Tibial artery (tissue), 4 donors: ENCODE results near the gene GASK1B.
A peak's percentile ranks its signal among the peaks of the same experiment; 100 is the strongest.

ENCODE experiments used
- DNase-seq, 2 donors: peaks; one replicate each; pipeline ENCODE4 v3.0.0-alpha.2; 2019
- H3K27ac ChIP-seq, 2 donors: fragments of 200-600 bp; sonication (generic) in 1 of 2; 1 replicate in 1 of 2; 2 replicates in 1 of 2; pipeline ENCODE4 v1.5.1; 2018 to 2019; ENCODE audit warnings: mild to moderate bottlenecking in 1 of 2
- H3K27me3 ChIP-seq, 2 donors: fragments of 200-600 bp; sonication (generic) in 1 of 2; one replicate each; pipeline versions ENCODE4 v1.5.1 to v1.6.0; 2016 to 2019
- H3K36me3 ChIP-seq, 3 donors: fragments of 200-600 bp; sonication (generic) in 2 of 3; one replicate each; pipeline ENCODE4 v1.5.1; 2016 to 2019; ENCODE audit warnings: mild to moderate bottlenecking in 2 of 3
- H3K4me1 ChIP-seq, 4 donors: fragments of 200-600 bp; sonication (generic) in 2 of 4; 1 replicate in 3 of 4; 2 replicates in 1 of 4; pipeline ENCODE4 v1.5.1; 2016 to 2019
- H3K4me3 ChIP-seq, 2 donors: fragments of 200-600 bp; sonication (generic) in 1 of 2; 1 replicate in 1 of 2; 2 replicates in 1 of 2; pipeline ENCODE4 v1.5.1; 2018 to 2019; ENCODE audit warnings: mild to moderate bottlenecking in 2 of 2
- H3K9me3 ChIP-seq, 3 donors: fragments of 200-600 bp; sonication (generic) in 1 of 3; one replicate each; pipeline ENCODE4 v1.5.1; 2016 to 2019
- intact Hi-C: fragments of 100-400 bp; cut with DNase I; formaldehyde crosslinking; loops from one replicate; pipeline ENCODE4 v1.15.0; 2023; ENCODE audit warnings: low total_unique reads
- TF ChIP-seq, protein P1 (sequence below), 2 experiments: fragments of 200-600 bp in 1 of 2; fragments of 450-650 bp in 1 of 2; IDR thresholded peaks; one replicate each; pipeline ENCODE4 v1.5.1; 2017 to 2019; ENCODE audit warnings: antibody characterized with exemption in 2 of 2, mild to moderate bottlenecking in 1 of 2, moderate library complexity in 1 of 2

Gene GASK1B

DNA sequence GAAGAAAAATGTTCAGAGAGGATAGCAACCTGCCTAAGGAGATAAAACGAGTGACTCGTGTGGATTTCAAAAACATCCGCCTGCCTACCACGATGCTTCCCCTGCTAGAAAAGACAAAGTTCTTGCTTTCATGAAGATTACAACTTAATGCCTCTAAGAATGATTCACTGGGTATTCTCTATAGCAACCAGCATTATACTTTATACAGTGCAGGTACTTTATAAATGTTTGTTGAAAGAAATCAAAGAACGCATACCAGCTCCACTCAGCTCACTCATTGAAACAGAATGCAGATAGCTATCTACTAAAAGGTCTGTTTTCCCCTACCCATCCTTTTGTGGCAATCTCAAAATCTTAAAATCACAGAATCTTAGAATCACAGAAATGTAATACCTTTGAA lies 33.7 kb downstream of the GASK1B start:
- H3K4me1 ChIP-seq, result peaks cover 0 to 64% (median 11%) of the 10 kb centered on the region in 4 donors
- TF ChIP-seq, protein P1, sequence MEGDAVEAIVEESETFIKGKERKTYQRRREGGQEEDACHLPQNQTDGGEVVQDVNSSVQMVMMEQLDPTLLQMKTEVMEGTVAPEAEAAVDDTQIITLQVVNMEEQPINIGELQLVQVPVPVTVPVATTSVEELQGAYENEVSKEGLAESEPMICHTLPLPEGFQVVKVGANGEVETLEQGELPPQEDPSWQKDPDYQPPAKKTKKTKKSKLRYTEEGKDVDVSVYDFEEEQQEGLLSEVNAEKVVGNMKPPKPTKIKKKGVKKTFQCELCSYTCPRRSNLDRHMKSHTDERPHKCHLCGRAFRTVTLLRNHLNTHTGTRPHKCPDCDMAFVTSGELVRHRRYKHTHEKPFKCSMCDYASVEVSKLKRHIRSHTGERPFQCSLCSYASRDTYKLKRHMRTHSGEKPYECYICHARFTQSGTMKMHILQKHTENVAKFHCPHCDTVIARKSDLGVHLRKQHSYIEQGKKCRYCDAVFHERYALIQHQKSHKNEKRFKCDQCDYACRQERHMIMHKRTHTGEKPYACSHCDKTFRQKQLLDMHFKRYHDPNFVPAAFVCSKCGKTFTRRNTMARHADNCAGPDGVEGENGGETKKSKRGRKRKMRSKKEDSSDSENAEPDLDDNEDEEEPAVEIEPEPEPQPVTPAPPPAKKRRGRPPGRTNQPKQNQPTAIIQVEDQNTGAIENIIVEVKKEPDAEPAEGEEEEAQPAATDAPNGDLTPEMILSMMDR (IDR thresholded peaks at IDR 0.05), result no peak

DNA sequence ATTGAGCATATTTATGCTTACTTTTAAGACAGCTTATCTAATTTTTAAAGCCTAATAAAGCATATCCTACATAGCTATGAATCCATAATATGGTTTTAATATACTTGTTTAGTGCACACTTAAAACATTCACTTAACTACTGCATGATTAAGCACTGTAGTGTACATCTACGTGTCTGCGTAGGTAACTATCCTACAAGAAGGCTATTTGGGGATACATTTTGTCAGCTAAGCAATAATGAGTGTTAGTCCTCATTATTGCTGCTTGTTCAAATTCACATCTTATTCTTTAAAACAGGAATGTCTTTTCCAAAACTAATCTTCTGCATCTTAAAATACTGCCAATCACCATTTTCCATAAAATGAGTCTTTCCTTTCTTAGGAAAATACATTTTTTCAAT lies 38.6 kb downstream of the GASK1B start:
- intact Hi-C loops, result no loop called here
- no peaks in the 10 kb centered on the region for H3K9me3 ChIP-seq
- peaks cover 6 to 9% (median 7%) of the 10 kb centered on the region in 3 donors for H3K36me3 ChIP-seq
- H3K4me1 ChIP-seq, result peaks cover 0 to 64% (median 9%) of the 10 kb centered on the region in 4 donors
- H3K27me3 ChIP-seq, result no peaks in the 10 kb centered on the region
- H3K4me3 ChIP-seq, result no peak overlapping the region
- TF ChIP-seq, protein P1 (IDR thresholded peaks at IDR 0.05), result no peak
- peak overlapping the region in 1 of 2 donors; percentile 17 for H3K27ac ChIP-seq
- DNase-seq, result no peak

More for the DNA sequence above, 33.7 kb downstream of the GASK1B start:
- intact Hi-C loops, result no loop called here
- H3K36me3 ChIP-seq, result no peaks in the 10 kb centered on the region
- H3K9me3 ChIP-seq, result no peaks in the 10 kb centered on the region
- H3K27ac ChIP-seq, result peak overlapping the region in 1 of 2 donors; percentile 35
- DNase-seq, result no peak
- no peak overlapping the region for H3K4me3 ChIP-seq
- H3K27me3 ChIP-seq, result no peaks in the 10 kb centered on the region

DNA sequence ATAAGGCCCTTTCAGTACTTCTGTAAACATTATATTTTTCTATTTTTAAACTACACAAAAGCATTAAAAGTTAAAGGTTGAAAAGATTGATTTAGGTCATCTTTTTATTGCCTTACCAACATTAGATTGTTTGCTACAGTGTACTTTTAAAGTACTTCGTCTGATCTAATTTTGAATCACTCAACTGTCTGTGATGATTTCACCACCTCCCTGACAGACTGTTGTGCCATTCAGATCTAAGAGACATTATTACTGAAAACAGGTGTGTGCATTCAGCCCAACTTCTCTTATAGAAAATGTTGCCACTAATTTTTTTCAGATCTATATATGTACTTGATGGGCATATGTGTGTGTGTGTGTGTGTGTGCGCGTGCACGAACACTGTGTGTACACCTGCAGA lies 39.3 kb downstream of the GASK1B start:
- Histone ChIP-seq H3K27ac (no peak overlapping the region), H3K9me3 (no peaks in the 10 kb centered on the region), H3K36me3 (peaks cover 7 to 10% (median 9%) of the 10 kb centered on the region in 3 donors), H3K4me3 (no peak overlapping the region), H3K4me1 (peaks cover 0 to 57% (median 9%) of the 10 kb centered on the region in 4 donors), H3K27me3 (no peaks in the 10 kb centered on the region)
- no peak for DNase-seq
- intact Hi-C loops, result no loop called here
- TF ChIP-seq, protein P1 (IDR thresholded peaks at IDR 0.05), result no peak

DNA sequence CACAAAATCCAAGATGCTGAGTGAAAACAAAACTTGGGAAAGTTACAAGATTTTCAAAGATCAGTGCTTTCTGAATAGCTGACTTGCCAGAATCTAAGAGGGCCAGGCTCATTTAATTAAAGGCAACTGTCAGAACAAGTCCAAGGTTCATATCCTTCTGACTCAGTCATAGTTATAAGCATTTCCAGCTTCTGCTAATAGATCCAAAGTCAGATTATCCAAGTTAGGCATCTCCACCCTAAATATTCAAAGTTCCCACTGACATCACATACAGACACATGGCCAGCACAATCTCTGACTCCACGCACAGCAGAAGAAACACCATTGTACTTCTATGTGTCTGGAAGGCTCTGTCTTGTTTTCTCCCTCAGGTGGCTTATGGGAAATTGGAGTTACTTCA lies 41.8 kb downstream of the GASK1B start:
- Histone ChIP-seq H3K27ac (no peak overlapping the region), H3K27me3 (no peaks in the 10 kb centered on the region), H3K4me3 (no peak overlapping the region), H3K4me1 (peaks cover 0 to 41% (median 7%) of the 10 kb centered on the region in 4 donors), H3K36me3 (peaks cover 7 to 24% (median 9%) of the 10 kb centered on the region in 3 donors), H3K9me3 (no peaks in the 10 kb centered on the region)
- intact Hi-C loops, result no loop called here
- DNase-seq, result no peak
- TF ChIP-seq, protein P1 (IDR thresholded peaks at IDR 0.05), result no peak

DNA sequence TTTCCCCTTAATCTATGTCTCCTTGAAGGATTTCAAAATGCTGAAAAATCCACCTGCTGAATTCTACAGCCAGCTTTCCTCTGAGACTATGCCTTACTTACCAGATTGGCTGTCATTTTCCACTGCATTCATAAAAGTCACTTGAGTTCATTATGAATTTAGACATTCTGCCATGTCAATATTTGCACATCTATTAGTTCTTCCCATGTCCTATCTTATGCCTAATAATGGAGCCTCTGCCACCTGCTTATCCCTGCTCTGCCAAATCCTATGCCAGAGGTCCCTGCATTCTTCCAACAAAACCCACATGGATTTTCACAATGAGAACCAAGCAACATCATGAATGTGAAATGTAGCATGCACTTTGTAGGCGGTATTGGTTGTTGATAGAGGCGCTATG lies 42.6 kb downstream of the GASK1B start:
- TF ChIP-seq, protein P1 (IDR thresholded peaks at IDR 0.05), result no peak
- H3K27ac ChIP-seq, result no peak overlapping the region
- no peak for DNase-seq
- H3K4me1 ChIP-seq, result peaks cover 0 to 33% (median 5%) of the 10 kb centered on the region in 4 donors
- intact Hi-C loops, result no loop called here
- H3K9me3 ChIP-seq, result no peaks in the 10 kb centered on the region
- H3K27me3 ChIP-seq, result no peaks in the 10 kb centered on the region
- H3K4me3 ChIP-seq, result no peak overlapping the region
- H3K36me3 ChIP-seq, result peaks cover 7 to 24% (median 9%) of the 10 kb centered on the region in 3 donors

DNA sequence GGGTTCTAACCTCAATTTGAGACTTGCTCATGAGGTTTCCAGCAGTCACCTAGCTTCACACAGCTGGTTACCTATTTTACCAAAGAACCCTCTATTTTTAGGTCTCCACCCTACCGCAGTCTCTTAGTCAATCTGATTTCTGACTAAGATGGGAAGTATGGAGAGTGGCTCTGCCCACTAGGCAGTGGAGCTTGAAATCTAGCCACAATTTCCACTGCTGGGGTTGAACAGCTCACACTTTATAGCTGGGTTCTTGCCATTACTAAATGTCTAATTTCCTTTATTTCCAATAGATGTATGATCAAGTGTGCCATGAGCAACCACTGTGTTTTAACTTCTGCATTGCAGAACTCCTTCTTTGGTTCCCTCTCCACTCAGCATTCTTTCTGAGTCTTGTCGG lies 43.1 kb downstream of the GASK1B start:
- no peaks in the 10 kb centered on the region for H3K9me3 ChIP-seq
- TF ChIP-seq, protein P1 (IDR thresholded peaks at IDR 0.05), result no peak
- intact Hi-C loops, result no loop called here
- H3K36me3 ChIP-seq, result peaks cover 7 to 24% (median 9%) of the 10 kb centered on the region in 3 donors
- H3K27ac ChIP-seq, result no peak overlapping the region
- DNase-seq, result no peak
- H3K4me1 ChIP-seq, result peaks cover 0 to 28% (median 3%) of the 10 kb centered on the region in 4 donors
- no peaks in the 10 kb centered on the region for H3K27me3 ChIP-seq
- H3K4me3 ChIP-seq, result no peak overlapping the region
